ENCODE measurements around the gene HMCN2.
"Not testable (repeated sequence)": the region's sequence is repeated elsewhere in the genome, so short reads cannot be mapped to it uniquely, and the experiment has no call there.

HMCN2 gene

GRCh38 chr9:130330202-130330862 lies 64.8 kb downstream of the HMCN2 start:
- no peak for DNase-seq (ENCODE audit: low spot score)

GRCh38 chr9:130331061-130331460 lies 65.5 kb downstream of the HMCN2 start:
- no peak for DNase-seq (ENCODE audit: low spot score)

- no peak for DNase-seq (ENCODE audit: low spot score)
Measured at GRCh38 chr9:130331573-130331972, 66.0 kb downstream of the HMCN2 start.

GRCh38 chr9:130332384-130332926 lies 66.9 kb downstream of the HMCN2 start:
- no peak for DNase-seq (ENCODE audit: low spot score)

- DNase-seq (ENCODE audit: low spot score): no peak
Measured at GRCh38 chr9:130333041-130333711, 67.6 kb downstream of the HMCN2 start.

- no peak for DNase-seq (ENCODE audit: low spot score)
Measured at GRCh38 chr9:130333712-130334062, 68.1 kb downstream of the HMCN2 start.

GRCh38 chr9:130334915-130335314 lies 69.4 kb downstream of the HMCN2 start:
- DNase-seq (ENCODE audit: low spot score): no peak

- no peak for DNase-seq (ENCODE audit: low spot score)
Measured at GRCh38 chr9:130336027-130336610, 70.6 kb downstream of the HMCN2 start.

- DNase-seq (ENCODE audit: low spot score): no peak
Measured at GRCh38 chr9:130336885-130337284, 71.3 kb downstream of the HMCN2 start.

- DNase-seq (ENCODE audit: low spot score): no peak
Measured at GRCh38 chr9:130337318-130337717, 71.8 kb downstream of the HMCN2 start.

- no peak for DNase-seq (ENCODE audit: low spot score)
Measured at GRCh38 chr9:130337784-130338380, 72.3 kb downstream of the HMCN2 start.

GRCh38 chr9:130338891-130339290 lies 73.3 kb downstream of the HMCN2 start:
- DNase-seq (ENCODE audit: low spot score): not testable (repeated sequence)

GRCh38 chr9:130339306-130339705 lies 73.7 kb downstream of the HMCN2 start:
- DNase-seq (ENCODE audit: low spot score): no peak

- no peak for DNase-seq (ENCODE audit: low spot score)
Measured at GRCh38 chr9:130340011-130340410, 74.5 kb downstream of the HMCN2 start.

GRCh38 chr9:130340557-130340956 lies 75.0 kb downstream of the HMCN2 start:
- DNase-seq (ENCODE audit: low spot score): not testable (repeated sequence)

- DNase-seq (ENCODE audit: low spot score): no peak
Measured at GRCh38 chr9:130341128-130341527, 75.6 kb downstream of the HMCN2 start.

- no peak for DNase-seq (ENCODE audit: low spot score)
Measured at GRCh38 chr9:130341839-130342713, 76.5 kb downstream of the HMCN2 start.

GRCh38 chr9:130342714-130343085 lies 77.1 kb downstream of the HMCN2 start:
- no peak for DNase-seq (ENCODE audit: low spot score)

- DNase-seq (ENCODE audit: low spot score): peak; percentile 18
Measured at GRCh38 chr9:130343445-130343918, 77.9 kb downstream of the HMCN2 start.

GRCh38 chr9:130344366-130344765 lies 78.8 kb downstream of the HMCN2 start:
- no peak for DNase-seq (ENCODE audit: low spot score)

GRCh38 chr9:130345009-130345896 lies 79.7 kb downstream of the HMCN2 start:
- no peak for DNase-seq (ENCODE audit: low spot score)
